Fibroblast of villous mesenchyme (primary cell): ENCODE results near the gene HOOK1. TPM values are rescaled to one million over a fixed set of nuclear protein-coding genes. Genes with fewer than 3 reads are reported as not detected.
"Not testable (repeated sequence)": the region's sequence is repeated elsewhere in the genome, so short reads cannot be mapped to it uniquely, and the experiment has no call there.

ENCODE experiments used
- DNase-seq: peaks from one replicate; pipeline ENCODE4 v3.0.0-alpha.2; 2010; ENCODE audit warnings: low read depth
- H3K4me3 ChIP-seq: 2 replicates; pipeline ENCODE4 v1.5.1; 2011; ENCODE audit warnings: low read depth, mild to moderate bottlenecking, low read length
- CTCF ChIP-seq: IDR thresholded peaks from 2 replicates; pipeline ENCODE4 v1.5.1; 2012; ENCODE audit warnings: low read depth, mild to moderate bottlenecking, low read length; ENCODE audit not compliant: insufficient read depth
- total RNA-seq: library from RNA; depleted of rRNA; stranded (reverse); fragments of >200 nt; gene quantifications from 2 replicates; pipeline ENCODE4 v1.2.3, GENCODE V29; 2012

The HOOK1 gene
- total RNA-seq, 1 donor: not detected

- no peak for TF ChIP-seq CTCF
- no peak for DNase-seq
Observed at GRCh38 chr1:59819566-59820438, 5.1 kb downstream of the HOOK1 start.

GRCh38 chr1:59827055-59827643 lies 12.4 kb downstream of the HOOK1 start:
- H3K4me3 ChIP-seq: no peak overlapping the region
- no peak for TF ChIP-seq CTCF
- DNase-seq: peak; percentile 1

More at GRCh38 chr1:59819566-59820438, 5.1 kb downstream of the HOOK1 start:
- no peak overlapping the region for H3K4me3 ChIP-seq

GRCh38 chr1:59828160-59828559 lies 13.4 kb downstream of the HOOK1 start:
- DNase-seq: no peak
- TF ChIP-seq CTCF: no peak
- no peak overlapping the region for H3K4me3 ChIP-seq

GRCh38 chr1:59831529-59831928 lies 16.8 kb downstream of the HOOK1 start:
- DNase-seq: peak; percentile 65
- no peak for TF ChIP-seq CTCF
- no peak overlapping the region for H3K4me3 ChIP-seq

- no peak for DNase-seq
Observed at GRCh38 chr1:59833022-59833421, 18.3 kb downstream of the HOOK1 start.

GRCh38 chr1:59833991-59834390 lies 19.2 kb downstream of the HOOK1 start:
- no peak overlapping the region for H3K4me3 ChIP-seq
- TF ChIP-seq CTCF: no peak
- no peak for DNase-seq

More at GRCh38 chr1:59833022-59833421, 18.3 kb downstream of the HOOK1 start:
- H3K4me3 ChIP-seq: no peak overlapping the region
- TF ChIP-seq CTCF: no peak

GRCh38 chr1:59837857-59838256 lies 23.1 kb downstream of the HOOK1 start:
- H3K4me3 ChIP-seq, DNase-seq: not testable (repeated sequence)
